Left renal pelvis (tissue), 4 donors: ENCODE data around the gene ALOX15. TPM values are rescaled to one million over a fixed set of nuclear protein-coding genes. Genes with fewer than 3 reads are reported as not detected.
A peak's percentile ranks its signal among the peaks of the same experiment; 100 is the strongest.
"Not testable (repeated sequence)": the region's sequence is repeated elsewhere in the genome, so short reads cannot be mapped to it uniquely, and the experiment has no call there.

ENCODE experiments used
- DNase-seq, 4 donors: peaks; one replicate each; pipeline ENCODE4 v3.0.0-alpha.2; 2013; ENCODE audit warnings: low read depth in 4 of 4, low spot score in 3 of 4
- polyA plus RNA-seq, 4 donors: library from polyadenylated mRNA; unstranded; fragments of 120-200 nt; gene quantifications; one replicate each; pipeline ENCODE4 v1.2.1, GENCODE V29; 2013; ENCODE audit not compliant: insufficient read length in 4 of 4

Gene ALOX15
- polyA plus RNA-seq, 4 donors, result 0.50 to 0.75 (median 0.63) TPM

DNA sequence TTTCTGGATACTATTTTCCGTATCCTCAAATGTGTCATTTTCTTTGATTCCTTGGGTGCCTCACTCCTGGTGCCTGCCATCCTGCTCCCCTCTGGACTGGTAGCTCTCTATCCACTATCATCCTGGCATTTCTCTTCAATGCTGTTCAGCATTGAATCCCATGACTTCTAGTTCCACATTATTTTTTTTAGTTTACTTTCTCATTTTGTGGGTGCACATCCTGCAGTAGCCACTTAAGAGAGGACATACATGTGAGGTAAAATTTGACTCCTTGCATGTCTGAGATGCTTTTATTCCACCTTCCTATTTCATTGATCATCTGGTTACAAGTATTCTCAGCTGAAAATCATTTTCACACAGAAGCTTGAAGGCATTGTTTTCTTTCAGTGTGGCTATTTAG is 19.1 kb downstream of the ALOX15 start:
- DNase-seq, result no peak

DNA sequence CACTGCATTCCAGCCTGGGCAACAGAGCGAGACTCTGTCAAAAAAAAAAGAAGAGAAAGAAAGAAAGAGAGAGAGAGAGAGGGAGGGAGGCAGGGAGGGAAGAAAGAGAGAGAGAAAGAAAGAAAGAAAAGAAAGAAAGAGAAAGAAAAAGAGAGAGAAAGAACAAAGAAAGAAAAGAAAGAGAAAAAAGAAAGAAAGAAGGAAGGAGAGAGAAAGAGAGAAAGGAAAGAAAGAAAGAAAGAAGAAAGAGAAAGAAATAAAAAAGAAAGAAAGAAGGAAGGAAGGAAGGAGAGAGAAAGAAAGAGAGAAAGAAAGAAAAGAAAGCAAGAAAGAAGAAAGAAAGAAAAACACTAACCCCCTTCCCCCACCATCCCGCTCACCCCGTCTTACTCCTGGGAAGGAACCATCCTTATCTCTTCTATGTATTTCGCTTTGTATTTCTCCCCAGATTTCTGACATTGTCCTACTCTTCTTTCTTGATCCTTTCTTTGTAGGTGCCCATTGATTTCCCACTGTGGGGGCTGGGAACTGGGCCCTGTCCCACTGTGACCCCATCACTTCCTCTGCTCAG is 20.9 kb downstream of the ALOX15 start:
- no peak for DNase-seq

DNA sequence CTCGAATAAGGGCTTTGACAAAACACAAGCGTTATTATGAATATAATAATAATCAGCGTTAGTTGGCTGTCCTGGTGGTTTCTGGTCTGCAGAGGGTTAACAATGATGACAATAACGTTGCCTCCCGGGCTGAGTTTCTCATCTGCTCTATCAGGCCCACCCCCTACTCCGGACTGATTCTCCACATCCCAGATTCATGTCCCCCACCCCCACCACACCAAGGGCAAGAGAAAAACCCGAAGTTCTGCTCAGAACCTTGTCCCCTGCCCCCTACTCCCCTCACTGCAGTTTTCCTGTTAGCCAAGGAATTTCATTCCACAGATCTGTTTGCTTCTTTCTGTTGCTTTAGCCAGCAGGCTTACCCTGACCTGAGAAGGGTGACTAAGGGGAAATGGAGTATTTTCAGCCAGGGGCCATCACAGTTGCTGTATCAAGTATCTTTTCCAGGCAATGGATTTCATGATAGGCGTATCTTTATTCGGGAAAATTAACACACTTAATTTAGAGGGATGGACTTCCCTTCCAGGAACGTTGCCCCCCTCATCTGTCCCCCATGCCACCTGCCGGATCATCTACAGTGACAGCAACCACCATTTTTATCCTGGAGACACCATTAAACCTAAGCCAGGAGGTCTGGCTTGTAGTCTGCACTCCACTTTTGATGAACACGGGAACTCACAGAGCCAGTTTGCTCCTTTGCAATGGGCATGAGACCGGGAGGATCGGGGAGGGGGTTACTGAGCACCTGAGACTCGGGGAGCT is 23.7 kb downstream of the ALOX15 start:
- DNase-seq, result no peak

DNA sequence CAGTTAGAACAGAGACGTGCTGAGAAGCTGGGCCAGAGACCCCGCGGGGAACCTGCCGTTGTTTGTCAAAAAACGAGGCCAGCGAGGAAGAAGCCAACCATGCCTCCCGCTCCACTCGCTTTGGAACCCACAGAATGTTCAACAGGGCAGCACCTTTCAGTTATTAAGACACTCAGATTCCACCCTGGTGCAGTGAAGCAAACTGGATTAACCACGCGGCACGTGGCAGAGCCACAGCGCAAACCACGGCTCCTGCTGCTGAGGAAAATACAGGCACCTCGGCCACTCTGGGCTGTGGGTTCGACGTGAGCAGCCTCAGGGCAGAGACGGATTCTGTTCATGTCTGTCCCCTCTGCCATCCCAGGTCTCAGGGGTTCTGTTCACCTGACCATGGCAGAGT is 24.4 kb downstream of the ALOX15 start:
- no peak for DNase-seq

DNA sequence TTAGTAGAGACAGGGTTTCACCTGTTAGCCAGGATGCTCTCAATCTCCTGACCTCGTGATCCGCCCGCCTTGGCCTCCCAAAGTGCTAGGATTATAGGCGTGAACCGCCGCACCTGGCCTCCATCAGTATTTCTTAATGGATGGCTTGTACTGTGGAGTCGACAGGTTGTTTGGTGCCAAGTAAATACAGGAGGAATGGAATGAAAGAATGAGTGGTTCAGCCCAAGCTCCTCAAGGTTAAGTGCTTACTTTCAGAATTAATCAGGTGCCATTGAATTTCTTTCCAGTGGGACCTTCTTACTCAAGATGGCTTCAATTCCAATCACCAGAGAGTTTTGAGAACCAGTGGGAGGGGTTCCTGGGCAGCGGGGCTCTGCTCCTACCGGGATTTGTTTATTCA is 25.0 kb downstream of the ALOX15 start:
- DNase-seq, result no peak

DNA sequence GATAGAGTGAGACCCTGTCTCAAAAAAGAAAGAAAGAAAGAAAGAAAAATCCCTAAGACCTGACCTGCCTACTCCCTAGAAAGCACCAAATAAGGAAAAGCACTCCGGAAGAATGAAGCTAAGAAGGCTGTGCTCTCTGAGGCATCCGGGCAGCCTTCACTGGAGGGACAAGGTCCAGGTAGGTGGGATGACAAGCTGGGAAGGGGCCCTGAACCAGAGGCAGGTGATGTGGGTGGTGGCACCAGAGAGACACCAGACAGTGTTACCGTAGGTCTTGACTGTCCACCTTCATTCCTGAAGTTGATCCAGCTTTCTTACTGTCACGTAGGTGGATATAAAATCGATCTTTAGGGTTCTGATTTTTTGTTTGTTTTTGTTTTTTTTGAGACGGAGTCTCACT is 30.8 kb downstream of the ALOX15 start:
- DNase-seq, result no peak

DNA sequence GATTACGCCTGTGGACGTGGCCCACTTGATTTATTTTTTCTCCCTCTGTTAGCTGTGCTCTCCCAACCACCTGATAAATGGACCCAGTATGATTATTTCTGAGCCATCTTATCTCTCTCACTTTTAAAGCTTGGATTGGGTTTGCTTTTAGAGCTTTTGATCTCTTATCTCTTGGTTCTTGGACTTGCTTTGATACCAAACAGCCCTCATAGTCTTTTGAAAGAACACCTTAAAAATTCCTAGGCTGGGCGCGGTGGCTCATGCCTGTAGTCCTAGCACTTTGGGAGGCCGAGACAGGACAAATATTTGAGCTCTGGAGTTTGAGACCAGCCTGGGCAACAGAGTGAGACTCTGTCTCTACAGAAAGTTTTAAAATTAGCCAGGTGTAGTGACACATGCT is 31.3 kb downstream of the ALOX15 start:
- no peak for DNase-seq

DNA sequence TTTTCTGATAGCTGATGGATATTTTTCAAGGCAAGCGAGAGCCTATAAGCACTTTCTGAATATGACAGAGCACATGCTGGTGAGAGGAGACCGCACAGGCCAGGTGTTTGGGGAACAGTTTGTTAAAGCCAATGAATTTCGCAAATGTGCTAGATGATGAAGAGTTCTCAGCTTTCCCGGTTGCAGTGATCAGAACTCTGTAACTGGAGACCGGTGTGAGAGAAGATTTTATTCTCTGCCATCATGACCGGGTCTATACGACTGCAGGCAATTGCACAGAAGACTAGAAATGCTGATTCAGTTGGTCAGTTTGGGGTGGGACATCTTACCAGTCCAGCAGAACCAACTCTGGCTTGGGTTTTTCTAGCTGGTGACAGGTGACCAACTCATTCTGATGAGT is 31.7 kb downstream of the ALOX15 start:
- DNase-seq, result no peak

DNA sequence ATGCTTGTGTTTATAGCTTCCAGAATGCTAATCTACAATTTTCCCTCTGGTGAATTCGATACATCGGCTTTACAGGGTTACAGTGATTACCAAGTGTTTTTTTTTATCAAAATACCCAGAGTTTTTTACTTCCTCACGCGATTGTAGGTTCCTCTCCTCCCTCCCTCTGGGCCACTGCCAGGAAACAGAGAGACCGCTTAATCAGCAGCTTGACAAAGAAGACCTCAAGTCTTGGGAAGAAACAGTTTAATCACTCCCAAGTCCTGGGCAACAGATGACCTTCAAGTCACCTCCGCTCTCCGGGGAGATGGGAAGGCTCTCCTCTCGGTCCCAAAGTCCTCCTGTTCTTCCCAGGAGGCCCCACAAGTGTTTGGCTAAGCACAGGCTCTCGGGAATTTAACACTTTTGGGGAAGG is 33.7 kb downstream of the ALOX15 start:
- peak in 2 of 4 donors; percentile 44 to 61 for DNase-seq

DNA sequence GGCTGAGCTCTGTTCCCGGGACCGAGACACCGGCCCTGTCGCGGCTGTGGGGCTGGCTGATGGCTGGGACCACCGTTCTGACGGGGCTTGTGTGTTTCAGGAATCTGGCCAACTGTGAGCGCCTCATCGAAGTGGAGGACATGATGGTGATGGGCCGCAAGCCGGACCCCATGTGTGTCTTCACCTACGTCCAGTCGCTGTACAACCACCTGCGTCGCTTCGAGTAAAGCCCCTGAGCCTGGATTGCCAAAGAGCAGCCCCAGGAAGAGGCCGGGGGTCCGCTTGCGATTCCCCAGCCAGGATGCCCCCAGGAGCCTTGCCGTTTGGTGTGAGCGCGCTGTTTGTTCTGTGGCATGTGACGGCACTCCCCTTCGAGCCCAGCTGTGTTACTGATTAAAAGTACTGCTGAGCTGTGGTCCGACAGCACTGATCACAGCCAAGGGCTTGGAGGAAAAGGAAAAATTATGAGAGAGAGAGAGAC is 34.2 kb downstream of the ALOX15 start:
- peak in 1 of 4 donors; percentile 16 for DNase-seq

DNA sequence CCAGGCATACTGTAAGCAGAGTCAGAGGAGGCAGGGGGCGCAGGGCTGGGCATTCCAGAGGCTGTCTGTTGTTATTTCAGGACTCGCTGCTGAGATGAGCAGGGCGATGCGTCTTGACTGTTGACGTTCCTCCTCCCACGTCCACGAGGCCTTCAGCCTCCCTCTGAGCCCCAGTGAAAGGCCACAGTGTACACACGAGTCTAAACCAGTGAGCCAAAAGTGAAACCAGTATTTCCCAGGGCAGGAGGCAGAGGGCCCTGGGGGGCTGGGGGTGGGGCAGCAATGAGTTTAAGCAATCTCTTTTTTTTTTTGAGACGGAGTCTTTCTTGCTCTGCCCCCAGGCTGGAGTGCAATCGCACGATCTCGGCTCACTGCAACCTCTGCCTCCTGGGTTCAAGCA is 35.7 kb downstream of the ALOX15 start:
- DNase-seq, result no peak

DNA sequence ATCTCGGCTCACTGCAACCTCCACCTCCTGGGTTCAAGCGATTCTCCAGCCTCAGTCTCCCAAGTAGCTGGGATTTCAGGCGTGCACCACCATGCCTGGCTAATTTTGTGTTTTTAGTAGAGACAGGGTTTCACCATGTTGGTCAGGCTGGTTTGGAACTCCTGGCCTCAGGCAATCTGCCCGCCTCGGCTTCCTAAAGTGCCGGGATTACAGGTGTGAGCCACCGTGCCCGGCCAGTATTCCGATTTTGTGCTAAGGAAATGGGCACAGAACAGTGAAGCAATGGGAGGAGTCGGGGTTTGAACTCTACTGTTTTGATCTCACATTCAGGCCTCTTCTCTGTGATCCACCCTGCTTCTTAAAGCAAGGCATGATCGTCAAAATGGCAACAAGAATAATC is 36.7 kb downstream of the ALOX15 start:
- DNase-seq, result not testable (repeated sequence)

DNA sequence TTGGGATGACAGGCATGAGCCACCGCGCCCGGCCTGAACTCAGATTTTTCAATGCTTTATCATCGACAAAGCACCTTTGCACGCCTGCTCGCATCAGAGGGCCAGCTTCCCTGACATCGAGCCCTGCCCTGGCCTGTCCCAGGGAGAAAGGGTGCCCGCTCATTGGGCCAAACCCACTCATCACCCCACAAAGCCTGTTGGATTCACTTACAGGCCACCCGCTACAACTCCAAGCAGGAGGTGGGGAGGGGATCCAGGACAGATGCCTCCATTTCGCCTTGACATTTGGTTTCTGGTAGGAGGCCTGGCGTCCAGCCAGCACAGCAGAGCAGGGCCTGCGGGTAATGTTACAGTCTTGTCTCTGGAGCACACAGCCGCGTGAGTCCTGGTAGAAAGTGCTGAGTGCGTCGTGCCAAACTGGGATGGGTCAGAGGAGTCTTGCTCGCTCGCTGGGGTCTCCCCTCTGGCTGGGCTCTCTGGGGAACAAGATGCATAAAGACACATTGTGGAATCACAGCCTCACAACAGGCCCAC is 37.3 kb downstream of the ALOX15 start:
- DNase-seq, result peak in 1 of 4 donors; percentile 46

DNA sequence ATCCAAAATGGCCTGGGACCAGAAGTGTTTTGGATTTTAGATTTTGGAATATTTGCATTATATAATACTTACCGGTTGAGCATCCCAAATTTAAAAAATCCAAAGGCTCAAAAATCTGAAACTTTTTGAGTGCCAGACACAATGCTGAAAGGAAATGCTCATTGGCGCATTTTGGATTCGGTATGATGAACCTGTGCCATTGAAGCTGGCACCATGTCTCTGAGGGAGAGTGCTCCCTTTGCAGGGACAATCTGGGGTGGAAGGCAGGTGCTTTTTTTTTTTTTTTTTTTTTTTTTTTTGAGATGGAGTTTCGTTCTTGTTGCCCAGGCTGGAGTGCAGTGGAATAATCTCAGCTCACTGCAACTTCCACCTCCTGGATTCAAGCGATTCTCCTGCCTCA is 39.4 kb downstream of the ALOX15 start:
- no peak for DNase-seq

DNA sequence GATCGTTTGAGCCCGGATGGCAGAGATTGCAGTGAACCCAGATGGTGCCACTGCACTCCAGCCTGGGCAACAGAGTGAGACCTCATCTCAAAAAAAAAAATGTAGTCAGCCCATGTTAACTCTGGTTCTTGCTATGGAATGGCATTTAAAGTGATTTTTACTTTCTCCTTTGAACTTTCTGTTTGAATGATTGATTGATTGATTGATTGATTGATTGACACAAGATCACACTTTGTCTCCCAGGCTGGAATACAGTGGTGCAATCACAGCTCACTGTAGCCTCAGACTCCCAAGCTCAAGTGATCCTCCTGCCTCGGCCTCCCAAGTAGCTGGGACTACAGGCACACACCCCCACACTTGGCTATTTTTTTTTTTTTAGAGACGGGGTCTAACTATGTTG is 40.2 kb downstream of the ALOX15 start:
- DNase-seq, result no peak

DNA sequence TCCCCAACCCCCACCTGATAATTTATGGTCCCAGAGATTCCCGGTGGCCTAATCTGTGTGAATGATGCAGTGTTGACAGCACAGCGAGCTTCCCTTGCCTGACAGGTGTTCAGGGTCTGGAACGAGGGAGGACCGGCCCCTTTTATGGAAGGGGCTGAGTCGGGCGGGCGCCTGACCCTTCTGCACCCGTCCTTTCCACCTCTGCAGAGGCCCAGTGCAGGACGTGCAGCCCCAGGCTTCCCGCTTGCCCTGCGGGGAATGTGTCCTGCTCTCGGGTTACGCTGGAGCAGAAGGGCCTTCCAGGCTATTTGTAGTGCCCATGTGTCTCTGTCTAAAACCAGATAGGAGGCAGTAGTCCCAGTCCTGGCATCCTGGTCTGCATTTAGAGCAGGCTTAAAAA is 40.9 kb downstream of the ALOX15 start:
- no peak for DNase-seq

DNA sequence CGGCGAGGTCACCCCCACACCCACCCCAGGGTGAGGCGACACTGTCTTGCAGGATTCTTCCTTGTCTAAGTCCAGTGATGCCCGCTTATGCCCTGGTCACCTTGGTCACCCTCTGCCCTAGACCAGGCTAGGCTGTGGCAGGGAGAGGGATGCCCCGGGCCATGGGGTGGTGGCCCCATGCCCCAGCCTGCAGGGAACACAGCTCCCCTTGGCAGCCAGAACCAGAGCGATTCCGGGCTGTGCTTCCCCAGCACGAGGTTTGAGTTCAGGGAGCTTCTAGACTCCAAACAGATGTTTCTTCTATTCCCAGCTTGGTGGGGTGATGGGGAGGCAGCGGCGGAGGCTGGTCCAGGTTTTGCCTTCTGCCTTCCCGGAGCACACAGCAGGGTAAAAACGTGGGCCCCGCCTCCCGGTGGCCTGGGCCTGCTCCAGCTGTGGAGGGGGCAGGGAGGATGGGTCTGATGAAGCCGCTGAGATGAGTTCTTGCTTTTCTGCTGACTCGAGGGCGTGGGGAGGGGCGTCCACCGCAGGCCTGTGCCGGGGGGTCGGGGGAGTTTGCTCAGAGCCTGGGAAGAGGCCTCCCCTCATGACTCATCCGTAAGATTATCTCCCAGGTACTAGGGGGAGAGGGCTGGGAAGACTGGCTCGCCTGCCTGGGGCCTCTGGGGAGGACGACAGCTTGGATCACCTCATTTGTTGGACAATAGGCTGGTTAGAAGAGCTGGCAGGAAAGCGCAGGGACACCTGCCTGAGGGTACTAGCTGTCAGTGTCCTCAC is 41.8 kb downstream of the ALOX15 start:
- DNase-seq, result peak in 1 of 4 donors; percentile 53

DNA sequence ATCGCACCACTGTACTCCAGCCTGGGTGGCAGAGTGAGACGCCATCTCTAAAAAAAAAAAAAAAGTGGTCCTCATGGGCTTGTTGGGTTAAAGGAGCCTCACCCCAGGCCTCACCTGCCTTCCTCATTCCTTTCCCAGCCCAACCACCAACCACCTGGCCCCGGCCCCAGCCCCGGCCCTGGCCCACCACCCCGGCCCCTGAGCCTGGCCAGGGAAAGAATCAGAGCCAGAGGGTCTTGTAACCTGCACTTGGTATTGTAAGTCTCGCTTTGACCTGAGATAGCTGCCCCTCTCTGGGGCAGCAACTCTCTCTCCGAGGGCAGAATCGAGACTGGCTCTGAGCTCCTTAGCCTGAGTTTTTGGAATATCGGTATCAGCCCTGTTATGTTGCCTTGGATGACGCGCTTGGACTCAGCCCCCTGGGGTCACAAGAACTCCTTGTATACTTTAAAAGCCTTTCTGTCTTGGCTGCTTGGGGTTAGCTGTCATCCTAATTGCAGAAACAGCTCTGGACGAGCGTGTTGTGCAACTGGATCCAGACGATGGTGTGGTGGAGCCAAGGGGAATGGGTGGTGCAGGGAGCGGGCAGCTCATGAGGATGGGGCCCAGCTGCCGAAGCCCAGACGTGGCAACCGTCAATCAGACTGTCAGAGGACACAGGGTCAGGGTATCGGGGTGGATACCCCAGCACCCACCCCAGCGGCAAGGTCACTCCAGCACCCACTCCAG is 42.5 kb downstream of the ALOX15 start:
- DNase-seq, result no peak

DNA sequence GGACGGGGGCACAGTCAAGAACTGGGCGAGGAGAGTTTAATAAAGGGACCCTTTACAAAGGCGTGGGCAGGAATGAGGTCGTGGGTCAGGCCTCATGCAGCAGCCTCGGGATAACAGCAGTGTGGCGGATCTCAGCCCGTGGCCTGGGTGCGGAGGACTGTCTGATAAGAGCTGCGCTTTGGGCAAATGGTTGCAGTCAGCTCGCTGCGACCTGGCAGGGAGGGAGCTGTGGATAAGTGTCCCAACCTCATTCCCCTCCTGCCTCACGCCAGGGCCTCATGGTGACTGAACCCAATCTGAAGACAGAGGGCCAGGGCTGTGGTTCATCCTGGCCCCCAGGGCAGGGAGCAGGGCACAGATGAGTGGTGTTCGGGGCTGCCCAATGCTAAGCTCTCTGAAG is 43.5 kb downstream of the ALOX15 start:
- DNase-seq, result no peak

DNA sequence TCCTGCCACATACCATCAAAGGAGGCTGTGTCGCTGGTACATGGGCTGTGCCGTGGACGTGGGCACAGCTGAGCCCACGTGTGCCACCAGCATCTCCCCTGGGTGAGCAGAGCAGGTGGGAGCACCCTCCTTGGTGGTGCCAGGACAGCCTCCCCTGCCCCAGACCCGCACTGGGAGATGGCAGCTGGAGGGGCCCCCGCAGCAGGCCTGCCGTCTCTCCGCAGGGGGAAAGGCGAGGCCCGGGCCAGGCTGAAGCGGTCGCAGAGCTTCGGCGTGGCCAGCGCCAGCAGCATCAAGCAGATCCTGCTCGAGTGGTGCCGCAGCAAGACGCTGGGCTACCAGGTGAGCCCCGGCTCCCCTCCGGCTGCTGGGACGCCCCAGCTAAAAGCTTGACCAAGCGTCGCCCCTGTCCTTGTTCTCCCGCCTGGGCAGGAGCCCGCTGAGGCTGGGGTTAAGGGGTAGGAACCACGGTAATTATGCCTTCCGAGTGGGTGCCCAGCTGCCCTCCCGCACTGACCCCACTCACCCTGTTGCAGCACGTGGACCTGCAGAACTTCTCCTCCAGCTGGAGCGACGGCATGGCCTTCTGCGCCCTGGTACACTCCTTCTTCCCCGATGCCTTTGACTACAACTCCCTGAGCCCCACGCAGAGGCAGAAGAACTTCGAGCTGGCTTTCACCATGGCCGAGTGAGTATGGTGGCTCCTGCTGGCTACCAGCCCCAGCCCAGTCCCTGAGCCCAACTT is 44.7 kb downstream of the ALOX15 start:
- DNase-seq, result no peak
